GM12878 (cell line): Measurements from ENCODE around the gene CERKL.

Experiments used
- ATF7 ChIP-seq: fragments of 450-650 bp; IDR thresholded peaks from 2 replicates; pipeline ENCODE4 v1.6.1; 2016; ENCODE audit warnings: low read depth, mild to moderate bottlenecking
- ESRRA ChIP-seq: IDR thresholded peaks from 2 replicates; pipeline ENCODE4 v1.6.1; 2012; ENCODE audit warnings: mild to moderate bottlenecking, low read length, improper control_type of control experiment
- MYC ChIP-seq: IDR thresholded peaks from 2 replicates; pipeline ENCODE4 v1.6.1; 2011; ENCODE audit warnings: mild to moderate bottlenecking, low read length, moderate library complexity, inconsistent platforms; ENCODE audit not compliant: insufficient read depth, insufficient replicate concordance, insufficient read length, severe bottlenecking
- PML ChIP-seq: IDR thresholded peaks from 2 replicates; pipeline ENCODE4 v1.6.1; 2012; ENCODE audit warnings: low read length, inconsistent platforms
- POLR2A ChIP-seq: IDR thresholded peaks from 2 replicates; pipeline ENCODE4 v1.6.1; 2011; ENCODE audit warnings: low read depth, mild to moderate bottlenecking, low read length
- SUPT20H ChIP-seq: IDR thresholded peaks from 2 replicates; pipeline ENCODE4 v1.6.1; 2011; ENCODE audit warnings: low read depth, mild to moderate bottlenecking, low read length, moderate library complexity, borderline replicate concordance; ENCODE audit not compliant: control insufficient read depth
- YY1 ChIP-seq: IDR thresholded peaks from 2 replicates; pipeline ENCODE4 v1.6.1; 2011; ENCODE audit warnings: low read depth, mild to moderate bottlenecking, low read length
- TF ChIP-seq, protein P1 (sequence below): fragments of 450-650 bp; IDR thresholded peaks from 2 replicates; pipeline ENCODE4 v1.6.1; 2017; ENCODE audit warnings: low read depth, mild to moderate bottlenecking, moderate library complexity
- TF ChIP-seq, protein P2 (sequence below), 3 experiments: IDR thresholded peaks in 2 of 3; conservative IDR thresholded peaks in 1 of 3; 2 replicates each; pipeline ENCODE4 v1.5.1; 2011; ENCODE audit warnings: low read depth in 3 of 3, low read length in 3 of 3, mild to moderate bottlenecking in 3 of 3, control low read depth in 2 of 3, moderate library complexity in 2 of 3, inconsistent platforms in 1 of 3, mixed read lengths in 1 of 3; ENCODE audit not compliant: control insufficient read depth in 2 of 3, insufficient read depth in 1 of 3; ENCODE audit errors: extremely low read depth in 1 of 3
- TF ChIP-seq, protein P3 (sequence below): IDR thresholded peaks from 2 replicates; pipeline ENCODE4 v1.6.1; 2011; ENCODE audit warnings: borderline replicate concordance, low read depth, mild to moderate bottlenecking, moderate library complexity, mixed read lengths, low read length; ENCODE audit not compliant: insufficient read depth; ENCODE audit errors: extremely low read length
- TF ChIP-seq, protein P4 (sequence below): IDR thresholded peaks from 2 replicates; pipeline ENCODE4 v1.6.1; 2012; ENCODE audit warnings: low read depth, low read length, improper control_type of control experiment

DNA sequence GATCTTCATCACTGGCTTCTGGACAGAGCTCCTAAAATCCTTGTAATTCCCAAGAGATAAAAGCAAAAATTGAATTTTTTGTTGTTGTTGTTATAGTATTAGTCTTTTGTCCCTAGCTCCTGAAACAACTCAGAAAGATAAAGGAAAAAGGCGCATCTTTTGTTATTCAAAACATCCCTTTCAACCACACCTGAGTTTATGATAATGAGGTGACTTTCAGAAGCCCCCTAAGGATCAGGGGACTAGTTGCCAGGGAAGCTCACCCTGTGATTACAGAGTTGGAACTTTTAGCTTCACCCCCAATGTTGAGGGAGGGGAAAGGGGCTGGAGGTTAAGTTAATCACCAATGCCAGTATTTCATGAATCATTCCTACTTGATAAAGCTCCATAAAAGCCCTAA is 10.3 kb upstream of the CERKL start:
- TF ChIP-seq, protein P1, sequence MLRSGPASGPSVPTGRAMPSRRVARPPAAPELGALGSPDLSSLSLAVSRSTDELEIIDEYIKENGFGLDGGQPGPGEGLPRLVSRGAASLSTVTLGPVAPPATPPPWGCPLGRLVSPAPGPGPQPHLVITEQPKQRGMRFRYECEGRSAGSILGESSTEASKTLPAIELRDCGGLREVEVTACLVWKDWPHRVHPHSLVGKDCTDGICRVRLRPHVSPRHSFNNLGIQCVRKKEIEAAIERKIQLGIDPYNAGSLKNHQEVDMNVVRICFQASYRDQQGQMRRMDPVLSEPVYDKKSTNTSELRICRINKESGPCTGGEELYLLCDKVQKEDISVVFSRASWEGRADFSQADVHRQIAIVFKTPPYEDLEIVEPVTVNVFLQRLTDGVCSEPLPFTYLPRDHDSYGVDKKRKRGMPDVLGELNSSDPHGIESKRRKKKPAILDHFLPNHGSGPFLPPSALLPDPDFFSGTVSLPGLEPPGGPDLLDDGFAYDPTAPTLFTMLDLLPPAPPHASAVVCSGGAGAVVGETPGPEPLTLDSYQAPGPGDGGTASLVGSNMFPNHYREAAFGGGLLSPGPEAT = no peak
- TF ChIP-seq ATF7 (no peak), PML (no peak), POLR2A (no peak), ESRRA (no peak), MYC (no peak), SUPT20H (no peak), YY1 (no peak)
- TF ChIP-seq, protein P2, sequence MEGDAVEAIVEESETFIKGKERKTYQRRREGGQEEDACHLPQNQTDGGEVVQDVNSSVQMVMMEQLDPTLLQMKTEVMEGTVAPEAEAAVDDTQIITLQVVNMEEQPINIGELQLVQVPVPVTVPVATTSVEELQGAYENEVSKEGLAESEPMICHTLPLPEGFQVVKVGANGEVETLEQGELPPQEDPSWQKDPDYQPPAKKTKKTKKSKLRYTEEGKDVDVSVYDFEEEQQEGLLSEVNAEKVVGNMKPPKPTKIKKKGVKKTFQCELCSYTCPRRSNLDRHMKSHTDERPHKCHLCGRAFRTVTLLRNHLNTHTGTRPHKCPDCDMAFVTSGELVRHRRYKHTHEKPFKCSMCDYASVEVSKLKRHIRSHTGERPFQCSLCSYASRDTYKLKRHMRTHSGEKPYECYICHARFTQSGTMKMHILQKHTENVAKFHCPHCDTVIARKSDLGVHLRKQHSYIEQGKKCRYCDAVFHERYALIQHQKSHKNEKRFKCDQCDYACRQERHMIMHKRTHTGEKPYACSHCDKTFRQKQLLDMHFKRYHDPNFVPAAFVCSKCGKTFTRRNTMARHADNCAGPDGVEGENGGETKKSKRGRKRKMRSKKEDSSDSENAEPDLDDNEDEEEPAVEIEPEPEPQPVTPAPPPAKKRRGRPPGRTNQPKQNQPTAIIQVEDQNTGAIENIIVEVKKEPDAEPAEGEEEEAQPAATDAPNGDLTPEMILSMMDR (IDR thresholded peaks at IDR 0.05 in 2 of 3, conservative IDR thresholded peaks at IDR 0.05 in 1 of 3; ENCODE audit: control insufficient read depth in 2 of 3, extremely low read depth in 1 of 3, insufficient read depth in 1 of 3, low read depth in 3 of 3, low read length in 3 of 3) = no peak
- TF ChIP-seq, protein P3, sequence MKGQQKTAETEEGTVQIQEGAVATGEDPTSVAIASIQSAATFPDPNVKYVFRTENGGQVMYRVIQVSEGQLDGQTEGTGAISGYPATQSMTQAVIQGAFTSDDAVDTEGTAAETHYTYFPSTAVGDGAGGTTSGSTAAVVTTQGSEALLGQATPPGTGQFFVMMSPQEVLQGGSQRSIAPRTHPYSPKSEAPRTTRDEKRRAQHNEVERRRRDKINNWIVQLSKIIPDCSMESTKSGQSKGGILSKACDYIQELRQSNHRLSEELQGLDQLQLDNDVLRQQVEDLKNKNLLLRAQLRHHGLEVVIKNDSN = no peak
- TF ChIP-seq, protein P4, sequence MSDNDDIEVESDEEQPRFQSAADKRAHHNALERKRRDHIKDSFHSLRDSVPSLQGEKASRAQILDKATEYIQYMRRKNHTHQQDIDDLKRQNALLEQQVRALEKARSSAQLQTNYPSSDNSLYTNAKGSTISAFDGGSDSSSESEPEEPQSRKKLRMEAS = no peak
